ENCODE data around the gene GPR107. TPM values are rescaled to one million over a fixed set of nuclear protein-coding genes. Genes with fewer than 3 reads are reported as not detected.

Gene GPR107
- polyA plus RNA-seq, 3 donors: 6.0 to 22.6 (median 6.0) TPM

GRCh38 chr9:130124085-130124860, 70.6 kb downstream of the GPR107 start:
- peaks cover 0 to 4% (median 2%) of the 10 kb centered on the region in 3 donors for H3K27me3 Mint-ChIP-seq (ENCODE audit: low read depth in 3 of 3)
- H3K36me3 Mint-ChIP-seq: peaks cover 64 to 86% of the 10 kb centered on the region in 2 donors

More at GRCh38 chr9:130124085-130124860, 70.6 kb downstream of the GPR107 start:
- Histone ChIP-seq H3K27me3 (ENCODE audit: control insufficient read depth in 2 of 2, insufficient read depth in 2 of 2, low read length in 2 of 2) (no peaks in the 10 kb centered on the region), H3K27ac (ENCODE audit: low read depth in 1 of 2, low read length in 2 of 2) (no peak overlapping the region), H3K4me2 (replicated peaks; ENCODE audit: extremely low read depth, low read length, poor library complexity, severe bottlenecking) (no peak overlapping the region), H3K9me3 (replicated peaks in 1 of 2; ENCODE audit: control insufficient read depth in 1 of 2, insufficient read depth in 1 of 2, low read length in 2 of 2) (no peaks in the 10 kb centered on the region), H3K79me2 (ENCODE audit: insufficient read depth, low read length) (no peaks in the 10 kb centered on the region), H2AFZ (ENCODE audit: insufficient read depth, low read depth, low read length, poor library complexity, severe bottlenecking) (no peak overlapping the region), H3K36me3 (replicated peaks in 1 of 2; ENCODE audit: control insufficient read depth in 1 of 2, insufficient read depth in 2 of 2, low read length in 2 of 2) (peaks cover 41 to 72% of the 10 kb centered on the region in 2 donors), H3K9ac (ENCODE audit: insufficient read depth, low read length, poor library complexity, severe bottlenecking) (no peak overlapping the region), H4K20me1 (ENCODE audit: insufficient read depth, low read length) (no peaks in the 10 kb centered on the region), H3K4me3 (replicated peaks in 1 of 3; ENCODE audit: low read depth in 2 of 3, low read length in 3 of 3) (no peak overlapping the region), H3K4me1 (ENCODE audit: control insufficient read depth in 1 of 2, insufficient read depth in 2 of 2, low read length in 2 of 2) (peaks cover 20 to 26% of the 10 kb centered on the region in 2 donors)
- no peak overlapping the region for H3K4me3 Mint-ChIP-seq
- H3K9me3 Mint-ChIP-seq: no peaks in the 10 kb centered on the region
- no peak for DNase-seq
- TF ChIP-seq CTCF (IDR thresholded peaks at IDR 0.05): no peak
- intact Hi-C loops (cut with micrococcal nuclease): no loop called here
- H3K4me1 Mint-ChIP-seq: peaks cover 28% of the 10 kb centered on the region
- 100% methylated on average over 4 of the region's 7 CpGs for WGBS (ENCODE audit: insufficient coverage)
- peak overlapping the region in 2 of 7 donors; percentile 35 to 41 for H3K27ac Mint-ChIP-seq
